SU-DHL-6 (cell line): ENCODE data around the gene HBE1.
"Not testable (repeated sequence)": the region's sequence is repeated elsewhere in the genome, so short reads cannot be mapped to it uniquely, and the experiment has no call there.

Experiments used
- CTCF ChIP-seq: fragments of 200-600 bp; sonication (generic); IDR thresholded peaks from one replicate; pipeline ENCODE4 v1.5.1; 2017; ENCODE audit warnings: antibody characterized with exemption, mild to moderate bottlenecking, low read length, moderate library complexity; ENCODE audit not compliant: insufficient read depth, poor library complexity, severe bottlenecking
- EZH2phosphoT487 ChIP-seq: fragments of 200-600 bp; sonication (generic), shearing (Covaris generic); conservative IDR thresholded peaks from 2 replicates; pipeline ENCODE4 v1.6.1; 2018; ENCODE audit warnings: mild to moderate bottlenecking, antibody characterized with exemption, low read length, moderate library complexity, mixed read lengths

- not testable (repeated sequence) for TF ChIP-seq CTCF, EZH2phosphoT487
These were observed 24.7 kb upstream of the HBE1 start for GRCh38 chr11:5294342-5294995.
